ENCODE results near the gene NDUFB7. TPM values are rescaled to one million over a fixed set of nuclear protein-coding genes. Genes with fewer than 3 reads are reported as not detected.

The NDUFB7 gene
- total RNA-seq, 1 donor from 2014 or later = 227 TPM

DNA sequence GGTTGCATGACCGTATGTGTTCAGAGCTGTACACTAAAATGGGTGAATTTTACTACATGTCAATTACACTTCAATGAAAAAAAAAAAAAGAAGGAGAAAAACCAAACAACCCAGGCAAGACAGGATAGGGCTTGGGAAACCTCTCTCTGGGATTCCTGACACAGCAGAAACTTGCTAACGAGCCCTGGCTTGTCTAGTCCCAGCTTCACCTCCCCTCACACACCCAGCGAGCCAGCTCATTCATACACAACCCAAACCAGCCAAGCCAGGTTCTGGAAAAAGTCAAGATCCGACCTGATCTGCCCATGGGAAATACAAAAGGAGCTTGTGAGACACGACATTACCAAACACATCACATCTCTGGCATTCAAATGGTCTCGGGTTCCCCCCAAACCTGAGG, 46.1 kb downstream of the NDUFB7 start:
- DNase-seq (ENCODE audit: low spot score) = peak; percentile 86

DNA sequence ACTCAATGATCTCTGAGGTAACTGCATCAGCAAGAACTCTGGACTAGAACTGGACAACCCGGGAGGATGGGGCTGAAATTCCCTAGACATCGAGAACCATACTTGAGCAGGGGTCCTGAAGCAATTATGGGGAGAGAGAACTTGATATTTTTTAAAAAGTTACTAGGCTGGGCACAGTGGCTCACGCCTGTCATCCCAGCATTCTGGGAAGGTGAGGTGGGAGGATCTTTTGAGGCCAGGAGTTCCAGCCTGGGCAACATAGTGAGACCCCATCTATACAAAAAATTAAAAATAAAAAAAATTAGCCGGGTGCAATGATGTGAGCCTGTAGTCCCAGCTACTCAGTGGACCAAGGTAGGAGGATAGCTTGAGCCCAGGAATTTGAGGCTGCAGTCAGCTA, 51.3 kb downstream of the NDUFB7 start:
- no peak for DNase-seq (ENCODE audit: low spot score)

DNA sequence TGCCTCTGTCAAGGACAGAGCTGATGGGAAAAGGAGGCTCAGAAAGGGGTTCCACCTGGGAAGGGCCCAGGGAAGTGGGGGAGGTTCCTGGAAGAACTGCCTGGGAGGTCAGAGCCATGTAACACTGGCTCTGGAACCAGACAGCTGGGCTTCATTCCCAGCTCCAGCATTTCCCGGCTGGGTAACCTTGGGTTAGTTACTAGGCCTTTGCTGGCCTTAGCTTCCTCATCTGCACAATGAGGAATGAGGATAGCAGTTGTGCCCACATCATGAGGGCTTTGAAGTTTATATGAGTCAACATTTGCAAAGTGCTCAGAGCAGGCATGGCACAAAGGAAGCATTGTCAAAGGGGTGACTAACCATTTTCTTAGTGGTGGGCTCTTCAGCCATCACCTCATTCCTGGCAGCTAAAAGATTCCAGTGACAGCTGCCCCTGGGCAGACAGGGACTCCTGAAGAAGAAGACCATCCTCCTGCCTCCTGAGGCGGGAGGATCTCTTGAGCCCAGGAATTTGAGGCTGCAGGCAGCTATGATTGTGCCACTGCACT, 51.9 kb downstream of the NDUFB7 start:
- no peak for DNase-seq (ENCODE audit: low spot score)

DNA sequence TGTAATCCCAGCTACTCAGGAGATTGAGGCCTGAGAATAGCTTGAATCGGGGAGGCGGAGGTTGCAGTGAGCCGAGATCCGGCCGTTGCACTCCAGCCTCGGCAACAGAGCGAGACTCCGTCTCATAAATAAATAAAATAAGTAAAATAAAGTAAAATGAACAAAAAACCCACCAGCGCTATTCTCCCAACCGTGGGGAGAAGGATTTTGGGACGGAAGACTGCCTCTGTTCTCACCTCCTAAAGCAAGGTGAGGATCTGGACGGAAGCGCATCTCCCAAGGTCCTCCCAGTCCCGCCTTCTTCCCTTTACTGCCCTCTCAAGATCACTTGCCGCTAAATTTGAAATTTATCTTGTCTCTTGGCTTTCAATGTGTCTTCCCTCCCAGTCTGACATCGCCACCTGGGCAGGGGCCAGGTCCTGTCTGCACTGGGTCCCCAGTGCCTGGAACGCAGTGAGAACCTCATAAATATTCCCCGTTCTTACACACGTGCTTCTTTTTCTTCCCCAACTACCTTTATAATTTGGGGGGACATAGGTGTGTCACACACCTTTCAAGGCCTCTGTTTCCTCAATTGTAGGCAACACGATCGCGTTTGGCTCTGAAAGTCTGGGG, 52.5 kb downstream of the NDUFB7 start:
- no peak for DNase-seq (ENCODE audit: low spot score)

DNA sequence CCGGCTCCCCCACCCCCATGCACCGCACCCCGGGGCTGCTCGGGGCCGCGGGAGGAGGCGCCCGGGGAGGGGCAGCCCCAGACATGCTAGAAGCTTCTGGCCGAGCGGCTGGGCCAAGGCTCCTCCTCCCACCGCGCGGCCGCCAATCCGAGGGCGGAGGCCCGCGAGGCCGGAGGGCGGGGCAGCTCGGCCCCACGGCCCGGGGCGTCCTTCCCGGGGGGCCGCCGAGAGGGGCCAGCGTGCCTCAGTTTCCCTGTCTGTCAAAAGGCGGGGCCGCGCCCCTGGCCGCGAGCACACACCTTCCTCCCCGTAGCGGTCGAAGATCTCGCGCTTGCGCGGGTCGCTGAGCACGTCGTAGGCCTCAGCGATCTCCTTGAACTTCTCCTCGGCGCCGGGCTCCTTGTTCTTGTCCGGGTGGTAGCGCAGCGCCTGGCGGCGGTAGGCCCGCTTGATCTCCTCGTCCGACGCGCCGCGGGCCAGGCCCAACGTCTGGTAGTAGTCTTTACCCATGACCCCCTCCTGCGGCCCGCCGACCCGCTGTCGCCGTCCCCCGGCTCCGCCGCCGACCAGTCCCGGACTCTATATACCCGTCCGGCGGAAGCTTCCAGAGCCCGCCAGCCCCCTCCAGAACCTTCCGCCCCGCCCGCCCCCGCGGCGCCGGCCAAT, 53.9 kb downstream of the NDUFB7 start, which contains the start of gene DNAJB1:
TSS of gene DNAJB1 (minus strand) at position 558 of the 666 bp plus-strand sequence. CDS start at position 510, 48 bp downstream.
- peak; percentile 87 for DNase-seq (ENCODE audit: low spot score)

DNA sequence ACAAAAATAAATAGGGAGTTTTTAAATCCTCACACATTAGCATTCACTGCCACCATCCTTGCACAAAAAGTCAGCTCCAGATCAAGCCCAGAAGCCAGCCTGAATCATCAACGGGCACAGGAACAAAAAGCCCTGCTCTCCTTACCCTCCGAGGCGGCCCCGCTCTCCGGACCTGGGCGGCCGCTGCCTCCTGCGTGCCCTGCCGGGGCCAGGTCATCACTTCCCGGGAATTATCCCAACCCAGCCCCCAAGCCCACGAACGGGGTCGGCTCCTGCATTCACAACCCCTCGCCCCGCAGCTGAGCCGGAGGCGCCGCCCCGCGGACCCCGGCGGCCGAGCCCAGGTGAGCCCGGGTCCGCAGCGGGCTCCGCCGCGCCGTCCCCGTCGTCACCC, 54.4 kb downstream of the NDUFB7 start:
- no peak for DNase-seq (ENCODE audit: low spot score)

DNA sequence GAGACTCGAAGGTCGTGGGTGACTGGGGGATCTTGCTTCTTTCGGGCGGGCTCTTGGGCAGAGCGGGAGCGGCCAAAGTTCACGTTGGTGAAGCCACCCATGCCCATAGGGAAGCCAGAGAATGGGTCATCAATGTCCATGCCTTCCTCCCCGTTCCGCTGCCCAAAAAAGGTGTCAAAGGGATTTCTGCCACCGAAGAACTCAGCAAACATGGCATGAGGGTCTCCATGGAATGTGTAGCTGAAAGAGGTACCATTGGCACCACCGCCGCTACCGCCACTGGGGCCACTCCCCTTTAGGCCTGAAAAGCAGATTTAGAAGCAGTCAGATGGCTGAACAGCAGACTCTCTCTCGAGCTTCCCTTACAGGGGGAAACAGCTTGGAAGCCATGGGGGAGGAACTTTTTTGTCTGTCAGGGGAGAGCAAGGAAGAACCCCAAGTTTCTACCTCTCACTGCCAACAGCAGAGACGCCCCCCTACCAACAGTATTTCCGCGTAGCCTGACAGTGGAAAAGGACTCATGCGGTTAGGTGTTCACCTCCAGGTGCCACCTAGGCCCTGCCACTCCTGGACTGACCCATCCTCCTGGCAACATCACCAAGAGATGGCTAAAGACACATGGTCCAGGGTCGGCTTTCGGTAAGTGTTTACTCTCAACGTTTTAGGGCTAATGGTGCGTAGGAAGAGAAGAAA, 55.0 kb downstream of the NDUFB7 start:
- no peak for DNase-seq (ENCODE audit: low spot score)

Other genes with a start within 250 kb of the NDUFB7 start
- 49.4 TPM for gene ADGRE5, start 190.6 kb downstream of the NDUFB7 start, total RNA-seq (ENCODE audit: insufficient read depth, low replicate concordance)
- gene DDX39A, start 152.7 kb downstream of the NDUFB7 start, total RNA-seq (ENCODE audit: insufficient read depth, low replicate concordance) = 34.9 TPM
- 59.7 TPM for gene PKN1, start 138.8 kb downstream of the NDUFB7 start, total RNA-seq (ENCODE audit: insufficient read depth, low replicate concordance)
- gene PTGER1, start 96.7 kb downstream of the NDUFB7 start, total RNA-seq (ENCODE audit: insufficient read depth, low replicate concordance) = not detected
- 81.1 TPM for gene GIPC1, start 75.9 kb downstream of the NDUFB7 start, total RNA-seq (ENCODE audit: insufficient read depth, low replicate concordance)
- 40.2 TPM for gene DNAJB1, start 53.7 kb downstream of the NDUFB7 start, total RNA-seq (ENCODE audit: insufficient read depth, low replicate concordance)
- 61.4 TPM for gene TECR, start 42.5 kb downstream of the NDUFB7 start, total RNA-seq (ENCODE audit: insufficient read depth, low replicate concordance)
- gene CLEC17A, start 11.0 kb upstream of the NDUFB7 start, total RNA-seq (ENCODE audit: insufficient read depth, low replicate concordance) = not detected
- not detected for gene ADGRE3, start 102.8 kb upstream of the NDUFB7 start, total RNA-seq (ENCODE audit: insufficient read depth, low replicate concordance)
- gene ZNF333, start 118.0 kb upstream of the NDUFB7 start, total RNA-seq (ENCODE audit: insufficient read depth, low replicate concordance) = 19.3 TPM
- 3.9 TPM for gene ADGRE2, start 206.5 kb upstream of the NDUFB7 start, total RNA-seq (ENCODE audit: insufficient read depth, low replicate concordance)

Data from umbilical cord (tissue), 2 donors.